ENCODE results near the gene IRF2BPL.
A peak's percentile ranks its signal among the peaks of the same experiment; 100 is the strongest.

IRF2BPL gene

GRCh38 chr14:77002335-77002734 is 26.2 kb downstream of the IRF2BPL start:
- no peak for TF ChIP-seq CTCF (conservative IDR thresholded peaks at IDR 0.05; ENCODE audit: low read depth, low read length)
- no peak for DNase-seq (ENCODE audit: low read depth)
- H3K4me3 ChIP-seq (ENCODE audit: low read length), result no peak overlapping the region

- no peak for TF ChIP-seq CTCF (conservative IDR thresholded peaks at IDR 0.05; ENCODE audit: low read depth, low read length)
- no peak overlapping the region for H3K4me3 ChIP-seq (ENCODE audit: low read length)
- no peak for DNase-seq (ENCODE audit: low read depth)
Observed at GRCh38 chr14:77000340-77001270, 27.9 kb downstream of the IRF2BPL start.

GRCh38 chr14:76998910-76999309 is 29.6 kb downstream of the IRF2BPL start:
- TF ChIP-seq CTCF (conservative IDR thresholded peaks at IDR 0.05; ENCODE audit: low read depth, low read length), result no peak
- DNase-seq (ENCODE audit: low read depth), result no peak
- H3K4me3 ChIP-seq (ENCODE audit: low read length), result no peak overlapping the region

GRCh38 chr14:76997257-76997970 is 31.1 kb downstream of the IRF2BPL start:
- no peak for TF ChIP-seq CTCF (conservative IDR thresholded peaks at IDR 0.05; ENCODE audit: low read depth, low read length)
- no peak overlapping the region for H3K4me3 ChIP-seq (ENCODE audit: low read length)
- peak; percentile 88 for DNase-seq (ENCODE audit: low read depth)

- no peak for TF ChIP-seq CTCF (conservative IDR thresholded peaks at IDR 0.05; ENCODE audit: low read depth, low read length)
- H3K4me3 ChIP-seq (ENCODE audit: low read length), result no peak overlapping the region
- no peak for DNase-seq (ENCODE audit: low read depth)
Observed at GRCh38 chr14:76996563-76997146, 31.9 kb downstream of the IRF2BPL start.

GRCh38 chr14:76995279-76996035 is 33.1 kb downstream of the IRF2BPL start:
- DNase-seq (ENCODE audit: low read depth), result no peak
- no peak for TF ChIP-seq CTCF (conservative IDR thresholded peaks at IDR 0.05; ENCODE audit: low read depth, low read length)
- no peak overlapping the region for H3K4me3 ChIP-seq (ENCODE audit: low read length)

Data from retinal pigment epithelial cell (primary cell).